H1 (cell line): Measurements from ENCODE around the gene PPP1CC. TPM values are rescaled to one million over a fixed set of nuclear protein-coding genes. Genes with fewer than 3 reads are reported as not detected.
A peak's percentile ranks its signal among the peaks of the same experiment; 100 is the strongest.
"Not testable (repeated sequence)": the region's sequence is repeated elsewhere in the genome, so short reads cannot be mapped to it uniquely, and the experiment has no call there.

Experiments
- CTCF ChIA-PET: fragments of 300-600 bp; sonication (Branson Sonifier 250); formaldehyde crosslinking; loops from one replicate; lab custom pipeline; 2021; ENCODE audit not compliant: partially characterized antibody; lab: Charles Lee
- POLR2A ChIA-PET: fragments of 300-600 bp; sonication (Branson Sonifier 250); formaldehyde crosslinking; loops from one replicate; lab custom pipeline; 2021; ENCODE audit warnings: inconsistent platforms; ENCODE audit not compliant: partially characterized antibody; lab: Charles Lee
- DNase-seq, 2 experiments: peaks; one replicate each; pipeline versions ENCODE4 v3.0.0 to v3.0.0-alpha.2; 2010 to 2022; ENCODE audit warnings: low spot score in 2 of 2, low read depth in 1 of 2, mixed read lengths in 1 of 2
- FAIRE-seq: peaks from 2 replicates; lab custom pipeline; 2011; peaks lifted over from hg19 to GRCh38; lab: Jason Lieb, UNC
- H2AFZ ChIP-seq: 2 replicates; pipeline ENCODE4 v1.8.1; 2012; ENCODE audit warnings: low read length, inconsistent platforms
- H2AK5ac ChIP-seq: 2 replicates; pipeline ENCODE4 v1.6.1; 2013; ENCODE audit warnings: low read depth, low read length
- H2BK120ac ChIP-seq: replicated peaks from 2 replicates; pipeline ENCODE3; 2013; ENCODE audit warnings: low read depth, low read length, inconsistent platforms
- H2BK12ac ChIP-seq: 2 replicates; pipeline ENCODE4 v1.6.1; 2013; ENCODE audit warnings: low read depth, low read length
- H2BK15ac ChIP-seq: 2 replicates; pipeline ENCODE4 v1.6.1; 2013; ENCODE audit warnings: low read length
- H2BK20ac ChIP-seq: 2 replicates; pipeline ENCODE4 v1.6.1; 2013; ENCODE audit warnings: low read length
- H2BK5ac ChIP-seq: 2 replicates; pipeline ENCODE4 v1.6.1; 2013; ENCODE audit warnings: low read depth, low read length
- H3K14ac ChIP-seq: 2 replicates; pipeline ENCODE4 v1.6.1; 2013; ENCODE audit warnings: inconsistent platforms; ENCODE audit not compliant: insufficient read length
- H3K18ac ChIP-seq: 2 replicates; pipeline ENCODE4 v1.6.1; 2013; ENCODE audit warnings: low read length; ENCODE audit errors: extremely low read depth
- H3K23ac ChIP-seq: 2 replicates; pipeline ENCODE4 v1.6.1; 2013; ENCODE audit warnings: inconsistent platforms; ENCODE audit not compliant: insufficient read length
- H3K23me2 ChIP-seq: 2 replicates; pipeline ENCODE4 v1.6.1; 2013; ENCODE audit warnings: low read depth, low read length
- H3K27ac ChIP-seq: 2 replicates; pipeline ENCODE4 v1.6.1; 2011; ENCODE audit warnings: low read depth, low read length, inconsistent platforms
- H3K27me3 ChIP-seq, 4 experiments: replicated peaks in 1 of 4; 1 replicate in 1 of 4; 2 replicates in 3 of 4; pipeline versions ENCODE4 v1.6.1 to v1.8.1; 2011 to 2013; ENCODE audit warnings: low read length in 3 of 4, mild to moderate bottlenecking in 3 of 4, inconsistent platforms in 2 of 4, mixed read lengths in 2 of 4, moderate library complexity in 1 of 4; ENCODE audit not compliant: control insufficient read depth in 3 of 4, insufficient read depth in 3 of 4; ENCODE audit errors: extremely low read depth in 1 of 4
- H3K36me3 ChIP-seq, 4 experiments: 2 replicates each; pipeline versions ENCODE4 v1.6.1 to v1.8.1; 2011 to 2013; ENCODE audit warnings: mild to moderate bottlenecking in 4 of 4, low read length in 3 of 4, moderate library complexity in 2 of 4, control low read depth in 1 of 4, inconsistent platforms in 1 of 4; ENCODE audit not compliant: insufficient read depth in 4 of 4, control insufficient read depth in 2 of 4
- H3K4ac ChIP-seq: replicated peaks from 2 replicates; pipeline ENCODE3; 2013; ENCODE audit warnings: low read length, low read depth, mixed read lengths, inconsistent platforms; ENCODE audit not compliant: insufficient read length
- H3K4me1 ChIP-seq, 4 experiments: replicated peaks in 1 of 4; 1 replicate in 1 of 4; 2 replicates in 3 of 4; pipeline versions ENCODE4 v1.6.1 to v1.8.1; 2011 to 2013; ENCODE audit warnings: low read length in 3 of 4, inconsistent platforms in 2 of 4, mixed read lengths in 1 of 4; ENCODE audit not compliant: insufficient read depth in 4 of 4, control insufficient read depth in 3 of 4
- H3K4me2 ChIP-seq, 2 experiments: 2 replicates each; pipeline versions ENCODE4 v1.6.1 to v1.8.1; 2011 to 2013; ENCODE audit warnings: low read depth in 2 of 2, low read length in 2 of 2, control low read depth in 1 of 2, inconsistent platforms in 1 of 2, mild to moderate bottlenecking in 1 of 2; ENCODE audit not compliant: insufficient read depth in 1 of 2
- H3K4me3 ChIP-seq, 4 experiments: fragments of 200-600, 300-600 bp in 1 of 4; sonication (generic), shearing (Covaris generic), sonication (Bioruptor Twin) in 1 of 4; 2 replicates each; pipeline versions ENCODE4 v1.5.1 to v1.8.1; 2011 to 2016; ENCODE audit warnings: low read length in 4 of 4, low read depth in 3 of 4, control low read depth in 2 of 4, inconsistent platforms in 2 of 4, mild to moderate bottlenecking in 2 of 4, mixed read lengths in 1 of 4, moderate library complexity in 1 of 4; ENCODE audit not compliant: insufficient read depth in 2 of 4; ENCODE audit errors: extremely low read depth in 1 of 4
- H3K56ac ChIP-seq: replicated peaks from 2 replicates; pipeline ENCODE3; 2013; ENCODE audit warnings: low read depth, mild to moderate bottlenecking, mixed read lengths, low read length, inconsistent platforms; ENCODE audit not compliant: insufficient read length
- H3K79me1 ChIP-seq: 2 replicates; pipeline ENCODE4 v1.6.1; 2013; ENCODE audit warnings: low read depth, low read length, control low read depth
- H3K79me2 ChIP-seq, 2 experiments: 2 replicates each; pipeline versions ENCODE4 v1.6.1 to v1.8.1; 2012 to 2013; ENCODE audit warnings: low read length in 2 of 2, mild to moderate bottlenecking in 2 of 2, inconsistent platforms in 1 of 2; ENCODE audit not compliant: insufficient read depth in 2 of 2, control insufficient read depth in 1 of 2
- H3K9ac ChIP-seq, 4 experiments: replicated peaks in 1 of 4; 1 replicate in 1 of 4; 2 replicates in 3 of 4; pipeline versions ENCODE4 v1.6.1 to v1.8.1; 2011 to 2013; ENCODE audit warnings: low read depth in 3 of 4, low read length in 3 of 4, control low read depth in 2 of 4, mild to moderate bottlenecking in 2 of 4, moderate library complexity in 2 of 4, inconsistent platforms in 1 of 4; ENCODE audit errors: extremely low read depth in 1 of 4
- H3K9me3 ChIP-seq, 2 experiments: 2 replicates each; pipeline versions ENCODE4 v1.6.1 to v1.8.1; 2012 to 2013; ENCODE audit warnings: mild to moderate bottlenecking in 2 of 2, moderate library complexity in 2 of 2, control low read depth in 1 of 2, inconsistent platforms in 1 of 2, low read depth in 1 of 2, low read length in 1 of 2, mixed read lengths in 1 of 2; ENCODE audit not compliant: insufficient read depth in 2 of 2
- H4K20me1 ChIP-seq, 2 experiments: replicated peaks in 1 of 2; 2 replicates each; pipeline versions ENCODE3 to v1.8.1; 2011 to 2013; ENCODE audit warnings: inconsistent platforms in 2 of 2, low read length in 2 of 2, mild to moderate bottlenecking in 1 of 2; ENCODE audit not compliant: insufficient read depth in 2 of 2, control insufficient read depth in 1 of 2
- H4K5ac ChIP-seq: 2 replicates; pipeline ENCODE4 v1.6.1; 2013; ENCODE audit warnings: low read length, low read depth, mixed read lengths, inconsistent platforms; ENCODE audit not compliant: insufficient read length
- H4K8ac ChIP-seq: 2 replicates; pipeline ENCODE4 v1.8.0; 2013; ENCODE audit warnings: mild to moderate bottlenecking, moderate library complexity, low read length, inconsistent platforms; ENCODE audit not compliant: insufficient read depth; ENCODE audit errors: extremely low read depth
- H4K91ac ChIP-seq: replicated peaks from 2 replicates; pipeline ENCODE3; 2013; ENCODE audit warnings: low read length, mixed read lengths, inconsistent platforms; ENCODE audit not compliant: insufficient read length
- WGBS, 2 experiments: shearing (Covaris generic) in 1 of 2; methylation state at CpG; one replicate each; pipeline versions ENCODE4 v1.1.6 to v1.1.7; 2013 to 2015; ENCODE audit warnings: low lambda C conversion rate in 2 of 2, mixed read lengths in 2 of 2, inconsistent platforms in 1 of 2, low coverage in 1 of 2, missing lambda C conversion rate in 1 of 2; ENCODE audit not compliant: insufficient replicate concordance in 2 of 2, insufficient coverage in 1 of 2, insufficient read length in 1 of 2; ENCODE audit errors: extremely low coverage in 1 of 2, missing lambda C conversion rate in 1 of 2; 5-methylcytosine and 5-hydroxymethylcytosine counted together
- polyA plus RNA-seq, 7 experiments: library from polyadenylated mRNA; depleted of rRNA in 3 of 7; stranded (reverse) in 5 of 7; unstranded in 2 of 7; fragments of >200 nt in 5 of 7; fragments of 200-250 nt in 2 of 7; gene quantifications; 1 replicate in 5 of 7; 2 replicates in 1 of 7; 4 replicates in 1 of 7; pipeline versions ENCODE4 v1.2.1 to v1.2.3, GENCODE V29; 2011 to 2013; ENCODE audit warnings: missing spikeins in 2 of 7, mixed read lengths in 2 of 7
- total RNA-seq: library from RNA; stranded (reverse); fragmentation: NEBNext Ultra II Directional; extraction: Animal tissue kit (Norgen Biotek cat#: 25700); gene quantifications from 2 replicates; pipeline ENCODE4 v1.2.1, GENCODE V29; 2021

PPP1CC gene
- total and polyA plus RNA-seq, 2 of the 8 experiments (the other 6 are each of a cell fraction or from before 2014, with no cell fraction given), result 193 to 350 TPM

- H2BK15ac ChIP-seq, H3K18ac ChIP-seq, H2AFZ ChIP-seq, H3K27me3 ChIP-seq, H4K8ac ChIP-seq, H2BK5ac ChIP-seq, H3K23me2 ChIP-seq, H3K79me1 ChIP-seq, H4K5ac ChIP-seq, H2AK5ac ChIP-seq, H3K27ac ChIP-seq, H3K56ac ChIP-seq, H3K9ac ChIP-seq, H2BK12ac ChIP-seq, H3K4ac ChIP-seq, H2BK20ac ChIP-seq, H3K4me2 ChIP-seq, H3K4me3 ChIP-seq, H4K91ac ChIP-seq, H3K23ac ChIP-seq, H3K14ac ChIP-seq, DNase-seq, H3K9me3 ChIP-seq, H2BK120ac ChIP-seq: not testable (repeated sequence)
- POLR2A ChIA-PET, result interaction anchor here (0.9 to 1.5 kb wide), 2 partner anchors 9 to 16 kb away, joined by 3 to 4 read pairs; no protein-coding TSS in a partner anchor
- Histone ChIP-seq H3K79me2 (peaks cover 0 to 38% of the 10 kb centered on the region in 2 experiments; a peak in 2 of 4 replicates), H3K36me3 (peaks cover 18 to 92% (median 69%) of the 10 kb centered on the region in 4 experiments), H4K20me1 (peaks cover 25 to 27% of the 10 kb centered on the region in 2 experiments), H3K4me1 (peaks cover 0 to 12% (median 7%) of the 10 kb centered on the region in 4 experiments; a peak in 3 of 7 replicates)
- peak; percentile 48 for FAIRE-seq
- CTCF ChIA-PET, result interaction anchor here (0.6 to 1.1 kb wide), 2 partner anchors 9 to 230 kb away, joined by 3 to 4 read pairs; no protein-coding TSS in a partner anchor
- 85% methylated on average over 3 of the region's 3 CpGs; no CpG with 5 or more reads in 1 of the 2 experiments for WGBS, 2 experiments
These were observed 19.8 kb downstream of the PPP1CC start for GRCh38 chr12:110722892-110723291.
